ENCODE data around the gene KEAP1.

The KEAP1 gene

GRCh38 chr19:10450853-10451609 is 52.1 kb downstream of the KEAP1 start:
- no peak for DNase-seq (ENCODE audit: low spot score)
- FAIRE-seq = no peak

DNA sequence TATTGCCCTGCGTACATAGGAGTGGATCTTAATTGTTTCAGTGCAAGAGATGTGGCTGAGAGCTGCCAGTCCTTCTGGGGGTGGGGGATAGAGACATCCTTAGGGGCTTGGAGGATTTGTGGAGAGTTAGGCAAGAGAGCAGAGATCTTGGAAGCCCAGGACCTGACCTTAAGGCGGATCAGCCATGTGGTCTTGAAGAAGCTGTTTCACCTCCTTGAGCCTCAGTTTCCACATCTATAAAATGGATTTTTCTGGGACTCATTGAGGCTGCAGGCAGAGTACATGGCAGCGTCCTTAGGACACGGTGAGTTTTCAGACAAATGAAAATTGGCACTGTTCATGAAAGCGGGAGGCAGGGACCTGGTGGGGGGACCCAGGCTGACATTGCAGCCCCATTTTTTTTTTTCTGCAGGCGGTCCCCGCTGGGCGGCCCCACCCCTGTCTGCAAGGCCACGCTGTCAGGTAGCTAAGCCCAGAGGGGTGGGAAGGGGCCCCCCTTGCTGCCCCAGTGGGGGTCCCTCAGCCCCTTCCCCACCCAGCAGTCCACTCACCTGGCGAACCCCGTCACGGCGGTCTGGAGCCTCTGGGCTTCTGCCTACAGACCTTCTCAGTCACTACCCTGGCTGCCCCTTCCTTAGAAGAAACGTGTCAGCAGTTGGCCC is 52.8 kb downstream of the KEAP1 start:
- DNase-seq (ENCODE audit: low spot score) (no peak), FAIRE-seq (no peak)

GRCh38 chr19:10449037-10449436 is 54.1 kb downstream of the KEAP1 start:
- DNase-seq (ENCODE audit: low spot score) (no peak), FAIRE-seq (no peak)

DNA sequence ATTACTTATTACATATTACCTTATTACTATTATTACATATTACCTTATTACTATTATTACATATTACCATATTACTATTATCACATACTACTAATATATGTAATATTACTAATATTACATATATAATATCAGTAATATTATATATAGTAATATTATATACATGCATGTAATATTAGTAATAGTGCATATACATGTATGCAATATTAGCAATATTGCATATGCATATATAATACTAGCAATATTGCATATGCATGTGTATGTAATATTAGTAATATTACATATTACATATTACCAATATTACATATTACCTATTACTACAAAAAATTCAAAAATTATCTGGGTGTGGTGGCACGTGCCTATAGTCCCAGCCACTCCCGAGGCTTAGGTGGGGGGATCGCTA is 60.5 kb downstream of the KEAP1 start:
- no peak for DNase-seq (ENCODE audit: low spot score)
- no peak for FAIRE-seq

DNA sequence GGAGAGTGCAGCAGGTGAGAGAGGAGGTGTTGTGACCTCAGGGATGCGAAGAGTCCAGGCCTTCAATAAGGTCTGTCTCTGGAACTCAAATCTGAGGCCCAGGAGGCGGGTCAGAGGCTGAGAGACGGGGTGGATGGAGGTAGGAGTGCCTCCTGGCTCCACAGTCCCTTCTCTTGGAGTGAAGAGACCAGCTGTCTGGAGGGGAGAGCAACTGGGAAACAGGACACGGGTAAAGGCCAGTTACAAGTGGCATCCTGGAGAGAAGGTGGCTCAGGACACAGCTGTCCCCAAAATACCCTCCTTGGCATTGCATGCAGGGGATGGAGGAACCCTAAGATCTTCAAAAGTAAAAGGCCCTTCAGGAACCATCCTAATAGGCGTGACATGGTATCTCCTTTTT is 63.6 kb downstream of the KEAP1 start:
- FAIRE-seq (no peak), DNase-seq (ENCODE audit: low spot score) (no peak)

All from urothelium cell line (cell line).